H1 (cell line): ENCODE measurements around the gene PGM3. TPM values are rescaled to one million over a fixed set of nuclear protein-coding genes. Genes with fewer than 3 reads are reported as not detected.

Source experiments
- BACH1 ChIP-seq: IDR thresholded peaks from 2 replicates; pipeline ENCODE4 v1.6.1; 2012; ENCODE audit warnings: low read length, improper control_type of control experiment
- CBX8 ChIP-seq: fragments of 300-800, 300-1000 bp; sonication (generic); IDR thresholded peaks from 2 replicates; pipeline ENCODE4 v1.7.1; 2016; ENCODE audit warnings: low read depth, low read length, borderline replicate concordance
- polyA plus RNA-seq, 7 experiments: library from polyadenylated mRNA; depleted of rRNA in 3 of 7; stranded (reverse) in 5 of 7; unstranded in 2 of 7; fragments of >200 nt in 5 of 7; fragments of 200-250 nt in 2 of 7; gene quantifications; 1 replicate in 5 of 7; 2 replicates in 1 of 7; 4 replicates in 1 of 7; pipeline versions ENCODE4 v1.2.1 to v1.2.3, GENCODE V29; 2011 to 2013; ENCODE audit warnings: missing spikeins in 2 of 7, mixed read lengths in 2 of 7
- total RNA-seq: library from RNA; stranded (reverse); fragmentation: NEBNext Ultra II Directional; extraction: Animal tissue kit (Norgen Biotek cat#: 25700); gene quantifications from 2 replicates; pipeline ENCODE4 v1.2.1, GENCODE V29; 2021

The PGM3 gene
- total and polyA plus RNA-seq, 2 of the 8 experiments (the other 6 are each of a cell fraction or from before 2014, with no cell fraction given), result 14.5 to 60.5 TPM

GRCh38 chr6:83199173-83199862 is 6.3 kb upstream of the PGM3 start (continued):
- TF ChIP-seq CBX8, result no peak
- TF ChIP-seq BACH1, result no peak
- TF ChIP-seq, all 59 proteins: peak for 0
